PC-9 (cell line): Measurements from ENCODE around the gene FGD6. TPM values are rescaled to one million over a fixed set of nuclear protein-coding genes. Genes with fewer than 3 reads are reported as not detected.

Experiments
- BruUV-seq: library from RNA; stranded (reverse); fragments of 400-500 nt; replicated peaks from 2 replicates; lab custom pipeline; 2021; lab: Mats Ljungman, UMichigan
- CTCF ChIA-PET: fragments of 300-600 bp; sonication (Branson Sonifier 250); formaldehyde crosslinking; loops from one replicate; lab custom pipeline; 2022; ENCODE audit warnings: antibody characterized with exemption; lab: Charles Lee
- POLR2A ChIA-PET: fragments of 300-600 bp; sonication (Branson Sonifier 250); formaldehyde crosslinking; loops from one replicate; lab custom pipeline; 2022; ENCODE audit warnings: antibody characterized with exemption; ENCODE audit not compliant: unreplicated experiment; lab: Charles Lee
- DNase-seq, 2 experiments: peaks; one replicate each; pipeline versions ENCODE4 v3.0.0 to v3.0.0-alpha.2; 2015 to 2022; ENCODE audit warnings: mixed read lengths in 1 of 2
- H2AFZ ChIP-seq: fragments of 200-600 bp; sonication (generic); 2 replicates; pipeline ENCODE4 v1.8.1; 2017; ENCODE audit warnings: antibody characterized with exemption
- H3F3A ChIP-seq: fragments of 200-600 bp; sonication (generic); 2 replicates; pipeline ENCODE4 v1.8.1; 2017; ENCODE audit warnings: antibody characterized with exemption, mild to moderate bottlenecking, low read depth; ENCODE audit not compliant: insufficient read depth
- H3K27ac ChIP-seq: fragments of 200-600 bp; sonication (generic); 2 replicates; pipeline ENCODE4 v1.6.1; 2016; ENCODE audit warnings: mixed run types
- H3K27me3 ChIP-seq: fragments of 200-600 bp; sonication (generic); 2 replicates; pipeline ENCODE4 v1.6.1; 2016; ENCODE audit warnings: low read depth, mixed run types; ENCODE audit not compliant: insufficient read depth
- H3K36me3 ChIP-seq: fragments of 200-600 bp; sonication (generic); 2 replicates; pipeline ENCODE4 v1.6.1; 2016; ENCODE audit warnings: low read depth, mixed run types
- H3K4me1 ChIP-seq: fragments of 200-600 bp; sonication (generic); replicated peaks from 2 replicates; pipeline ENCODE4 v1.6.1; 2016; ENCODE audit warnings: mixed run types; ENCODE audit not compliant: insufficient read depth
- H3K4me2 ChIP-seq: fragments of 200-600 bp; sonication (generic); 2 replicates; pipeline ENCODE4 v1.6.1; 2017; ENCODE audit warnings: mixed run types
- H3K4me3 ChIP-seq: fragments of 200-600 bp; sonication (generic); 2 replicates; pipeline ENCODE4 v1.6.1; 2016; ENCODE audit warnings: mixed run types
- H3K79me2 ChIP-seq: fragments of 200-600 bp; sonication (generic); 2 replicates; pipeline ENCODE4 v1.6.1; 2017; ENCODE audit warnings: low read depth, mixed run types
- H3K9me2 ChIP-seq: fragments of 200-600 bp; sonication (generic); 2 replicates; pipeline ENCODE4 v1.8.1; 2017; ENCODE audit warnings: mild to moderate bottlenecking; ENCODE audit not compliant: insufficient read depth
- H3K9me3 ChIP-seq: fragments of 200-600 bp; sonication (generic); 2 replicates; pipeline ENCODE4 v1.8.1; 2016; ENCODE audit warnings: low read depth; ENCODE audit not compliant: insufficient read depth
- H4K20me1 ChIP-seq: fragments of 200-600 bp; sonication (generic); 2 replicates; pipeline ENCODE4 v1.8.1; 2017; ENCODE audit not compliant: insufficient read depth
- CTCF ChIP-seq: fragments of 200-600 bp; sonication (generic); conservative IDR thresholded peaks from 2 replicates; pipeline ENCODE4 v1.6.1; 2017; ENCODE audit warnings: mixed run types, antibody characterized with exemption, mild to moderate bottlenecking, moderate library complexity
- EZH2 ChIP-seq: fragments of 200-600 bp; sonication (generic); IDR thresholded peaks from 2 replicates; pipeline ENCODE4 v1.8.0; 2017; ENCODE audit warnings: antibody characterized with exemption, low read depth
- intact Hi-C: fragments of 100-400 bp; cut with micrococcal nuclease; formaldehyde crosslinking; loops from one replicate; pipeline ENCODE4 v1.10.0; 2022; ENCODE audit not compliant: unreplicated experiment
- total RNA-seq: library from RNA; stranded (reverse); gene quantifications from 2 replicates; pipeline ENCODE4 v1.2.3, GENCODE V29; 2021

The FGD6 gene
- total RNA-seq, 1 experiment from 2014 or later, result 22.0 TPM

DNA sequence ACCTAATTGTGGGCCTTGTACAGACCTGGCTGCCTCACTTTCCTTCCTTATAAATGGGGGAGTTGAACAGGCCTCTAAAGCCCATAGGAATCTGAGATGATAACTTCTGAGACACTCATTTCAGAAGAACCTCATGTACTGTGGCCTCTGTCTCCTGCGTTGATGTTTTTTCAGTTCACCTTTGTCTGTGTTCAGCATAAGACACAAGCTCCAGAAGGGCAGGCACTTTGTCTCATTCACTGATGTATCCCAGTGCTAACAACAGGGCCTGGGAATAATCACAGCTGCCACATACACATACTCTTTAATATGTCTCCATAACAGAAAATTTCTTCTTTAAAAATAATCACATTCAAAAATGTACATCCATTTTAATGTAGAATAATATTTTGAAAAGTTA is 3.3 kb downstream of the FGD6 start:
- intact Hi-C loops, result no loop called here
- no peaks in the 10 kb centered on the region for H3K36me3 ChIP-seq
- CTCF ChIA-PET, result no interaction called here
- POLR2A ChIA-PET, result interaction anchor here (0.6 kb wide), 2 partner anchors 7 to 112 kb away, joined by 5 read pairs; no protein-coding TSS in a partner anchor
- H3K4me2 ChIP-seq, result peak overlapping the region; percentile 90; the same call in 1 of the 2 replicates
- H3K9me2 ChIP-seq, result no peaks in the 10 kb centered on the region
- no peak overlapping the region for H3K4me3 ChIP-seq
- H3K27me3 ChIP-seq, result no peaks in the 10 kb centered on the region
- H3K79me2 ChIP-seq, result peaks cover 89% of the 10 kb centered on the region
- no peaks in the 10 kb centered on the region for H3K9me3 ChIP-seq
- peaks cover 5% of the 10 kb centered on the region for H4K20me1 ChIP-seq
- H3F3A ChIP-seq, result peaks cover 27% of the 10 kb centered on the region
- TF ChIP-seq EZH2, result no peak
- no peak for TF ChIP-seq CTCF
- H3K27ac ChIP-seq, result no peak overlapping the region
- H3K4me1 ChIP-seq, result peaks cover 20% of the 10 kb centered on the region
- no peak for DNase-seq
- H2AFZ ChIP-seq, result no peak overlapping the region
- no TSS peak for BruUV-seq

GRCh38 chr12:95213119-95213518 is 4.1 kb downstream of the FGD6 start:
- CTCF ChIA-PET, result no interaction called here
- Histone ChIP-seq H3K27ac (no peak overlapping the region), H3F3A (peaks cover 20% of the 10 kb centered on the region), H3K4me3 (no peak overlapping the region), H3K4me1 (peaks cover 20% of the 10 kb centered on the region), H3K79me2 (peaks cover 89% of the 10 kb centered on the region), H2AFZ (no peak overlapping the region), H3K4me2 (no peak overlapping the region), H3K27me3 (no peaks in the 10 kb centered on the region), H4K20me1 (no peaks in the 10 kb centered on the region), H3K9me3 (no peaks in the 10 kb centered on the region), H3K9me2 (no peaks in the 10 kb centered on the region), H3K36me3 (no peaks in the 10 kb centered on the region)
- DNase-seq, result no peak
- TF ChIP-seq EZH2 (no peak), CTCF (no peak)
- intact Hi-C loops, result no loop called here
- BruUV-seq, result no TSS peak
- POLR2A ChIA-PET, result no interaction called here

DNA sequence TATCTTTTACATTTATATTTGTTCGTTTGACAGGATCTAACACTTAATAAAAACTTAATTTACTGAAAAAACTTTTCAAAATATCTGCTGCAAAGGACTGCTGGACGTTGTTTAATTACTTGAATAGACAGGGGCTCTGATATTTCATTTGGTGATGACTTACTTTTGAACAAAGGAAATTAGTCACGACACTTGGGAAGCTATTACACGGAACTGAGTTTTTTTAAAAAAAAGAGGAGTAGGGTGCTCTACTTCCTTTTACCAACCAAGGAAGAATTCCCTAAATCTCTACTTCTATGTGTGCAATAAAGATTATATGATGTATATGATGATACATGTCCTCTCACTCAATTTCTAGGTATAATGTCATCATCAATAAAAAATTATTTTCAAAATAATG is 4.7 kb downstream of the FGD6 start:
- no peaks in the 10 kb centered on the region for H3K9me2 ChIP-seq
- H3K36me3 ChIP-seq, result no peaks in the 10 kb centered on the region
- no peak overlapping the region for H3K4me3 ChIP-seq
- intact Hi-C loops, result no loop called here
- no peak overlapping the region for H2AFZ ChIP-seq
- POLR2A ChIA-PET, result no interaction called here
- DNase-seq, result no peak
- no peaks in the 10 kb centered on the region for H3K9me3 ChIP-seq
- peaks cover 15% of the 10 kb centered on the region for H3F3A ChIP-seq
- CTCF ChIA-PET, result no interaction called here
- no peak overlapping the region for H3K4me2 ChIP-seq
- TF ChIP-seq EZH2 (no peak), CTCF (no peak)
- H4K20me1 ChIP-seq, result no peaks in the 10 kb centered on the region
- H3K4me1 ChIP-seq, result peaks cover 20% of the 10 kb centered on the region
- BruUV-seq, result no TSS peak
- H3K79me2 ChIP-seq, result peaks cover 92% of the 10 kb centered on the region
- no peak overlapping the region for H3K27ac ChIP-seq
- no peaks in the 10 kb centered on the region for H3K27me3 ChIP-seq
